ENCODE data around the gene RET.

GRCh38 chr10:43120929-43121314 lies 44.1 kb downstream of the RET start:
- TF ChIP-seq CTCF (tag by site-specific recombination; IDR thresholded peaks at IDR 0.05), result no peak
- TF ChIP-seq ZNF26 (tag by site-specific recombination; IDR thresholded peaks at IDR 0.05), result no peak
- TF ChIP-seq TCF7L2 (IDR thresholded peaks at IDR 0.05; ENCODE audit: borderline replicate concordance, low read depth, low read length), result no peak
- TF ChIP-seq ZNF324 (tag by site-specific recombination; IDR thresholded peaks at IDR 0.05), result no peak
- TF ChIP-seq SALL2 (tag by site-specific recombination; IDR thresholded peaks at IDR 0.05; ENCODE audit: borderline replicate concordance), result no peak
- no peak for TF ChIP-seq ZNF792 (tag by site-specific recombination; IDR thresholded peaks at IDR 0.05)
- TF ChIP-seq ZNF837 (tag by site-specific recombination; IDR thresholded peaks at IDR 0.05), result no peak
- TF ChIP-seq SP2 (tag by site-specific recombination; IDR thresholded peaks at IDR 0.05), result no peak
- no peak for TF ChIP-seq ZFP69B (tag by site-specific recombination; IDR thresholded peaks at IDR 0.05)
- TF ChIP-seq KLF9 (tag by site-specific recombination; IDR thresholded peaks at IDR 0.05; ENCODE audit: low read depth), result no peak
- no peak for TF ChIP-seq ZNF747 (tag by site-specific recombination; IDR thresholded peaks at IDR 0.05)
- TF ChIP-seq GLIS1 (tag by site-specific recombination; IDR thresholded peaks at IDR 0.05), result no peak
- TF ChIP-seq ZNF266 (tag by site-specific recombination; IDR thresholded peaks at IDR 0.05; ENCODE audit: low read depth), result no peak
- TF ChIP-seq ZNF138 (tag by site-specific recombination; IDR thresholded peaks at IDR 0.05; ENCODE audit: borderline replicate concordance), result no peak

Data from HEK293 (cell line).